SW480 (cell line): Measurements from ENCODE around the gene GALNT9.

Experiments used
- DNase-seq: peaks from one replicate; pipeline ENCODE4 v3.0.0-alpha.2; 2016; ENCODE audit warnings: low spot score

Gene GALNT9

DNA sequence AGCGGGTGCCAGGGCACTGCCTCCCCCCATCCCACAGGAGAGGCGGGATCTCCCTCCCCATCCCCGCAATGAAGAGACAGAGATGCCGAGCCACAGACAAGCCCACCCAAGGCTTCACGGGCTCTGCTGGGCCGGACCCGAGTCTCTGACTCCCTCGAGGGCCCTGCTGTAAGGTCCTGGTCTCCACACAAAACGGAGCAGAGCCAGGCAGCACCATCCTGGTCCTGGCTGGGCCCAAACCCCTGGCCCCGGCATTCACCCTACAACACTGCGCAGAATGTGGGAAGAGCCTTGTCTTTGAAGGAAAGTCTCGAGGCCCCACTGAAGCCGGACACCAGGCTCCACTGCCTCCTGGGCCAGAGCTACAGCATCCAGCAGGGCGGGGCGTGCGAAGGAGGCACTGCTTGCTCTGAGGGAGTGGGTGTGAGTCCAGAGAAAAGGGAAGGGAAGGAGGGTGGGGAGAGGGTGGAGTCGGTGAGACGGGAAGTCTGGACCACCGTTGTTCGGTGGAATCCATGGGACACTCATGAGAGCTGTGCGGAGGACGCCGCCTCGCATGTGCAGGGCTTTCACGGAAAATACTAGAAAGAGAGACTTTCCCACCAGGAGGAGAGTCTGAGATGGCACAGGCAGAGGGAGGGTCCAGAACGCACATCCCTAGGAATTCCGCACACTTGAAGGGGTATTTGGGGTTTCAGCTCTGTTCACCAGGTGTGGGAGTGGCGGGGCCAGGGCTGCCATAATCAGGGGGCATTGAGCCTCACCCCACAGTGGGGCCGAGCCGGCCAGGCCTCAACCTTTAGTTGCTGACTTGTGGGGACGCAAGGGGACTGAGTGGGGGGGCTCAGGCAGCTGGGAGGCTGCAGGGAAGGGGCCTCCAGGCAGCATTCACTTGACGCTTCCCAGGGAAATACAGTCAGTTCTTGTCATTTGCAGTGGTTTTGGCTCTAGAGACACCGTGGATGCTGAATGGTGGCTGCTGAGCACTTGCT, 36.8 kb downstream of the GALNT9 start:
- no peak for DNase-seq

- no peak for DNase-seq
Measured at GRCh38 chr12:132291402-132292175, 37.8 kb downstream of the GALNT9 start.

DNA sequence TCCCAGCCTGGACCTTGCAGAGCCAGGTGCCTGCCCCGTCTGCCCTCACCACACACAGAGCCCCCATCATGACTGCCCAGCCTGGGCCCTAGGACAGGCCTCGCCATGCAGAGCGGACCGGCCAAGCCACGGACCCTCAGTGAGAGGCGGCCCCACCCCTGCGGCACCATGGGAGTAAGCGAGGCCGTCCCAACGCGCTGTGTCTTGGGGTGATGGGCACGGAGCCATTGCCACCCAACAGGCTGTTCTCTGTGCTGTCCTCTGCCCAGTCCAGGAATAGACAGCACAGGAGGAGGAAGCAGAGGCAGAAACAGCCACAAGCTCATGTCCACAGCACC, 39.2 kb downstream of the GALNT9 start:
- DNase-seq: no peak

- peak; percentile 22 for DNase-seq
Measured at GRCh38 chr12:132289356-132290202, 39.8 kb downstream of the GALNT9 start.

DNA sequence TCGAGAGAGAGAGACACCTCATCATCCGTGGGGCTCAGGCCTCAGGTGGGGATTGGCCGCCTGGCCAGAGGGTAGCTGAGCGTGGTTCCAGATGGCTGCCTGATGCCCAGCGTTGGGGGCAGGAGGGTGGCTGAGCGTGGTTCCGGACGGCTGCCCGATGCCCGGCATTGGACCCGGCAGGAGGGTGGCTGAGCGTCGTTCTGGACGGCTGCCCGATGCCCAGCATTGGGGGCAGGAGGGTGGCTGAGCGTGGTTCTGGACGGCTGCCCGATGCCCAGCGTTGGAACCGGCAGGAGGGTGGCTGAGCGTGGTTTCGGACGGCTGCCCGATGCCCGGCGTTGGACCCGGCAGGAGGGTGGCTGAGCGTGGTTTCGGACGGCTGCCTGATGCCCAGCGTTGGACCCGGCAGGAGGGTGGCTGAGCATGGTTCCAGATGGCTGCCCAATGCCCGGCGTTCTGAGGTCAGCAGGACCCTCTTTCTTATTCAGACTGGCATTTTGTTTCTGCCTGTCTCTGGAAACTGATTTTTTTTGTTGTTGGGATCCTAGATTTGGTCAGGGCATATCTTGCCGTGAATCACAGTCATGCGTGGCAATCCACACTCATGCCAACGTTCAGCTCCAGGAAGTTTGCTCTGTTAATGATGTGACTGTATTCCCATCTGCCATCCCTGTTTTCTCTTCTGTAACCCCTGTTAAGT, 40.7 kb downstream of the GALNT9 start:
- no peak for DNase-seq

DNA sequence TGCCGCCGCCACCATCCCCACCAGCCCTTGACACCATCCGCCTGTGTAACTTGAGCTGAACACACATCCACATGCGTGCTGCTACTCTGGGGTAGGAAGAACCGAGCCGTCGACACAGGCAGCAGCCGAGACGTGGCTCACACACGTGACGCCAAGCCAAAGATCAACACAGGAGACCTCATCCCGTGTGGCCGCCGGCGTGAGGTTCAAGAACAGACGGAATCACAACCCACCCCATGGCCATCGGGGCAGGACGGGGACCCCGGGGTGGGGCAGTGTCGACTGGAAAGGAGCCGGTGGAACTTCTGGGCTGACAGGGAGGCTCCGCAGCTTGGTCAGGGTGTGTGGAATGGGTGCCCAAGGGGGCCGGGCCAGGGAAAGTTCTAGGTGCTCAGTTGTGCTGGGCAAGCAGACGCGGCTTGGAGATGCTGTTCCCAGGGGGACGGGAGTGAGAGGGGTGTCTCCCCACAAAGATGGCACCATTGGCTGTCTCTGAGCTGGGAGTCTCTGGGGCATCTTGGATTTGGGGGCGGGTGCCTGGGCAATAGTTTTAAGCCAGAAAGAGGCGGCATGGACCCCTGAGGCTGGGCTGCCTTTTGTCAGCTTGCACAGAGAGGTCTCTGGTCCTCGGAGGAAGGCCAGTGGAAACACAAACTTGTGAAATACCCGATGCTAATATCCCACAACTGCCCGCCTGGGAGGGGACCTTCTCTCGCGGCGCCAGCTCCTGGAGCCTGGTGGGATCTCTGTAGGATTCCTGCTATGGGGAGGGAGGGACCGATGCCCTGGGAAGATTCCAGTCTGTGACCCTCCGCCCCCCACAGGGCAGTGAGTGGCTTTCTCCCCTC, 41.8 kb downstream of the GALNT9 start:
- no peak for DNase-seq

DNA sequence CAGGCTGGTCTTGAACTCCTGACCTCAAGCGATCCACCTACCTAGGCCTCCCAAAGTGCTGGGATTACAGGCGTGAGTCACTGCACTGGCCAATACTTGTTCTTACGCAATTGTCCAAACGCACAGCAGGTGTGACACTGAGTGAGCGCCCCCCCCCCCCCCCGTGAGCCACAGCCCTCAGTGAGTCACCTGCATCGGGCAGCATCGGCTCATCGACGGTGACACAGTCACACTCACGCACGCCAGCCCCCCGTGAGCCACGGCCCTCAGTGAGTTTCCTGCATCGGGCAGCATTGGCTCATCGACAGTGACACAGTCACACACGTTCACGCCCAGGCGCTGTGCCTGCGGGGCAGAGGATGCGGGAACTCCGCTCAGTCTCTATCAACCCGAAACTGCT, 42.5 kb downstream of the GALNT9 start:
- DNase-seq: peak; percentile 87

DNA sequence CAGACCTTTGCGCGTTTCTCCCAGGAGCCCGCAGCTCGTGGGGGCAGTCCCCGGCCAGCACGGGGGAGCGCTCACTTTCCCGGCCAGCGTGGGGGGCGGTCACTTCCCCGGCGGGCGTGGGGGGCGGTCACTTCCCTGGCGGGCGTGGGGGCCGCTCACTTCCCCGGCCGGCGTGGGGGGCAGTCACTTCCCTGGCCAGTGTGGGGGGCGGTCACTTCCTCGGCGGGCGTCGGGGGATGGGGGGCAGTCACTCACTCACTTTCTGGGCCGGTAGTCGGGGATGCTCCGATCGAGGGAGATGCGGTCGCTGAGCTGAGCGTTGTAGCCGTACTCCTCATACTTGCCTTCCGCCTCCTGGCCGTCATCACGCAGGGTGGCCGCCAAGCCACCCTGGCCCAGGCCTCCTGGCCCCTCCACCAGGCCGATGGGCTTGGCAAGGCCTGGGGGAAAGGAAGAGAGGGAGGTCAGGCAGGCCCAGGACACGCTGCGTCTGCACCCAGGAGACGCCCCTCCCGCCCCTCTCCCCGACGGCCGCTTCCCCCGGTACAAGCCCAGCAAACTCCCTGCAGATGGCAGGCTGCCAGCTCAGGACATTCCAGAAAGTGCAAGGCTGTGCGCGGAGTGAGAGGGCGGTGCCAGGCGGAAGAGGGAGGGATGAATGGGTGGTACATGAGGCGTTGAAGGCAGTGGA, 43.3 kb downstream of the GALNT9 start:
- peak; percentile 77 for DNase-seq

GRCh38 chr12:132284827-132285741, 44.3 kb downstream of the GALNT9 start:
- peak; percentile 91 for DNase-seq

DNA sequence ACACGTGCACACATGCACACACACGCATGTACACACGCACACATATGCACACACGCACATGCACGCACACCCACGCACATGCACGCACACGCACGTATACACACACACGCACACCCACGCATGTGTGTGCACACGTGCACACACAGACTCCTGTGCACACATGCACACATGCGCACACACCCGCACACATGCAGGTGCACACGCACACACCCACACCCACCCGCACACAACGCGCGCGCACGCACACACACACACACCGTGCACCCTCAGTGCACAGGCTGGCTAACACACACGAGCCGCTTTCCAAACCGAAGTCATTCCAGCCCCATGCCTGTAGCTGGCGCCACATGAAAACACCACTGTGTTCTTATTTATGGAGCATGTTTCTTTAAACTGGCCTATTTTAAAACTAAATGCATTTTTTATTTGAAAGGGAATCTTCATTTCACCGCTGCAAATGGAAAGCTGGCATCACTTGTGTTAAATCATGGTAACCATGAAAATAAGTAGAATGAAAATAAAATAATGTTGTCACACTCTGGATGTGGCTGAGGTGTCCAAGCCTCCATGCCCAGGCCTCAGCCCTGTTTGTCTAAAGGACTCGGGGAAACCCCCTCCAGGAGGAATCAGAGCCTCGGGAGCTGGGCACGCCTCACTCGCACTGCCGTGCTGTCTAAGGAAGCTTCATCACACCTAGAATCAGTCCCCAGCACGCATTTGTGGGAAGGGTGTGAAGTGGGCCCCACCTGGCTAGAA, 45.1 kb downstream of the GALNT9 start:
- DNase-seq: peak; percentile 61

- DNase-seq: peak; percentile 83
Measured at GRCh38 chr12:132282950-132283771, 46.2 kb downstream of the GALNT9 start.

- peak; percentile 51 for DNase-seq
Measured at GRCh38 chr12:132282031-132282949, 47.1 kb downstream of the GALNT9 start.

DNA sequence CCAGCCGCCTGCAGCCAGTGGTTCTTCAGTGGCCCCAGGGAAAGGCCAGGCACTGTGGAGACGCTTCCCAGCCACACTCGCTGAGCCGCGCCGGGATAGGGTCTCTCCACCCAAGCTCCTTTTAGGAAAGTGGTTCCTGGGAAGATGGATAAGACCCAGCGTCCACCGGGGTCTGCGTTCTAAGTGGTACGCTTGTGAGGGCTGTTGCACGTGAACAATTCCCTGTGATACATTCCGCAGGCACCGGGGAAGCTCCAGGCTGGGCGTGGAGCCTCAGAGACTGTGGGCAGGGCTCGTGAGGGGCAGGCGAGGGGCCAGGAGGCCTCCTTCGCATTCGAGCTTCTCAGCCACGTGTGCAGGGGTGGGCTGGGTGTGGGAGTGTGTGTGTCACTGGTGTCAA, 48.4 kb downstream of the GALNT9 start:
- DNase-seq: no peak

- no peak for DNase-seq
Measured at GRCh38 chr12:132280406-132280805, 49.0 kb downstream of the GALNT9 start.

DNA sequence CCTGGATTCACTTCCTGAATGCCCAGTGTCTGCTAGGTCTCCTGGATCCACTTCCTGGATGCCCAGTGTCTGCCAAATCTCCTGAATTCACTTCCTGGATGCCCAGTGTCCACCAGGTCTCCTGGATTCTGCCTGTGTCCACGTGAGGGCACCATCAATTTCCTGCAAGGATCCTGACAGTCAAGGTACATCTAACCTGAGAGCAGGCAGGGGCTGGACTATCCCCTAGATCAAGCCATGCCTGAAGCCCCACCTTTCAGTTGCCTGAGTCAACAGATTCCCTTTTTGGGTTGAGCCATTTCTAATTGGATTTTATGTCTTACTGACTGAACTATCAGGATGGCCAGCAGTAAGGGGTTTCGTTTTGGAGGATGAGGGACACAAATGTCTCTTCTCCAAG, 49.5 kb downstream of the GALNT9 start:
- DNase-seq: no peak
